Measurements from ENCODE around the gene SAMD4B. TPM values are rescaled to one million over a fixed set of nuclear protein-coding genes. Genes with fewer than 3 reads are reported as not detected.
A peak's percentile ranks its signal among the peaks of the same experiment; 100 is the strongest.

Gene SAMD4B
- total RNA-seq, 1 experiment from 2014 or later = 164 TPM

DNA sequence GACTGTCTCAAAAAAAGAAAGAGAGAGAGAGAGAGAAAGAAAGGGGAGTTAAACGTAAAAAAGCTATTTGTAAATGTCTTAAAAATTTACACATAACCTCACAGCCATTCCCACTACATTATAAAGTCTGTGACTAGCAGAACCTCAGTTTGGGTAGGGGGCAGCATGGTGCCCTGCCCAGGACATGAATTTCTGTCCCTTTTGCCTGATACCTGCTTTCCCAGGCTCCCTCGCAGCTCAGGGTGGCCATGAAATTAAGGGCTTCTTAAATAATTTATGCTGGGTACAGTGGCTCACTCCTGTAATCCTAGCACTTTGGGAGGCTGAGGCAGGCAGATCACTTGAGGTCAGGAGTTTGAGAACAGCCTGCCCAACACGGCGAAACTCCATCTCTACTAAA is 41.2 kb upstream of the SAMD4B start:
- ChIA-PET CTCF (interaction anchor here (0.7 kb wide), 1 partner anchor 1207 kb away, joined by 3 read pairs; no protein-coding TSS in a partner anchor), POLR2A (interaction anchor here (0.7 kb wide), 1 partner anchor 368 kb away, joined by 4 read pairs; no protein-coding TSS in a partner anchor)
- H3K4me1 Mint-ChIP-seq = peaks cover 27% of the 10 kb centered on the region
- no peak for ATAC-seq
- H3K27ac Mint-ChIP-seq = peak overlapping the region; percentile 40; the same call in 1 of the 2 replicates
- no peak for DNase-seq (ENCODE audit: low spot score)
- TF ChIP-seq, protein P1, sequence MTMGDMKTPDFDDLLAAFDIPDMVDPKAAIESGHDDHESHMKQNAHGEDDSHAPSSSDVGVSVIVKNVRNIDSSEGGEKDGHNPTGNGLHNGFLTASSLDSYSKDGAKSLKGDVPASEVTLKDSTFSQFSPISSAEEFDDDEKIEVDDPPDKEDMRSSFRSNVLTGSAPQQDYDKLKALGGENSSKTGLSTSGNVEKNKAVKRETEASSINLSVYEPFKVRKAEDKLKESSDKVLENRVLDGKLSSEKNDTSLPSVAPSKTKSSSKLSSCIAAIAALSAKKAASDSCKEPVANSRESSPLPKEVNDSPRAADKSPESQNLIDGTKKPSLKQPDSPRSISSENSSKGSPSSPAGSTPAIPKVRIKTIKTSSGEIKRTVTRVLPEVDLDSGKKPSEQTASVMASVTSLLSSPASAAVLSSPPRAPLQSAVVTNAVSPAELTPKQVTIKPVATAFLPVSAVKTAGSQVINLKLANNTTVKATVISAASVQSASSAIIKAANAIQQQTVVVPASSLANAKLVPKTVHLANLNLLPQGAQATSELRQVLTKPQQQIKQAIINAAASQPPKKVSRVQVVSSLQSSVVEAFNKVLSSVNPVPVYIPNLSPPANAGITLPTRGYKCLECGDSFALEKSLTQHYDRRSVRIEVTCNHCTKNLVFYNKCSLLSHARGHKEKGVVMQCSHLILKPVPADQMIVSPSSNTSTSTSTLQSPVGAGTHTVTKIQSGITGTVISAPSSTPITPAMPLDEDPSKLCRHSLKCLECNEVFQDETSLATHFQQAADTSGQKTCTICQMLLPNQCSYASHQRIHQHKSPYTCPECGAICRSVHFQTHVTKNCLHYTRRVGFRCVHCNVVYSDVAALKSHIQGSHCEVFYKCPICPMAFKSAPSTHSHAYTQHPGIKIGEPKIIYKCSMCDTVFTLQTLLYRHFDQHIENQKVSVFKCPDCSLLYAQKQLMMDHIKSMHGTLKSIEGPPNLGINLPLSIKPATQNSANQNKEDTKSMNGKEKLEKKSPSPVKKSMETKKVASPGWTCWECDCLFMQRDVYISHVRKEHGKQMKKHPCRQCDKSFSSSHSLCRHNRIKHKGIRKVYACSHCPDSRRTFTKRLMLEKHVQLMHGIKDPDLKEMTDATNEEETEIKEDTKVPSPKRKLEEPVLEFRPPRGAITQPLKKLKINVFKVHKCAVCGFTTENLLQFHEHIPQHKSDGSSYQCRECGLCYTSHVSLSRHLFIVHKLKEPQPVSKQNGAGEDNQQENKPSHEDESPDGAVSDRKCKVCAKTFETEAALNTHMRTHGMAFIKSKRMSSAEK (CRISPR knock-in tag; IDR thresholded peaks at IDR 0.05; ENCODE audit: borderline replicate concordance) = no peak
- TF ChIP-seq MYBL2 (CRISPR knock-in tag; IDR thresholded peaks at IDR 0.05) (no peak), NR1H2 (CRISPR knock-in tag; IDR thresholded peaks at IDR 0.05) (no peak), ELF4 (CRISPR knock-in tag; IDR thresholded peaks at IDR 0.05; ENCODE audit: low read depth) (no peak)
- H3K36me3 Mint-ChIP-seq = no peaks in the 10 kb centered on the region
- no peaks in the 10 kb centered on the region for H3K9me3 Mint-ChIP-seq
- no peak overlapping the region for H3K4me3 Mint-ChIP-seq
- H3K27me3 Mint-ChIP-seq (ENCODE audit: low read depth) = peaks cover 28% of the 10 kb centered on the region

DNA sequence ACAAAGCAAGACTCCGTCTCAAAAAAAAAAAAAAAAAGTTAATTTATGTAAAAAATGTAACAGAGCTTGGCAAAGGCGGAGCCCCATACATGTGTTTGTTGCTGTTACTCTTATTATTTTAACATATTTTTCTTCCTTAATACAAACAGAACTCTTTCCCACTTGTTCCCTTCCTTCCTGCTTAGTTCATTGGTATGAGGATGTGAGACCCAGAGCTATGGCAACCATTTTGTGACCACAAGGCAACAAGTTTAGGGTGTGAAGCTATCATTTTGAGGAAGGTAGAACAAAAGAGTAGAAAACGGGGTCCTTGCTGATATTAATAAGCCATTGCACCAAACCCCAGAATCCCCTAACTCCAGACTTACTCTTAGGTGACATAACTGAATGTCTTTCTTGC is 40.7 kb upstream of the SAMD4B start:
- TF ChIP-seq NFYB (CRISPR knock-in tag; conservative IDR thresholded peaks at IDR 0.05; ENCODE audit: low read depth) (no peak), TEAD4 (CRISPR knock-in tag; IDR thresholded peaks at IDR 0.05) (no peak), ETV6 (CRISPR knock-in tag; IDR thresholded peaks at IDR 0.05) (no peak)
- TF ChIP-seq, protein P2, sequence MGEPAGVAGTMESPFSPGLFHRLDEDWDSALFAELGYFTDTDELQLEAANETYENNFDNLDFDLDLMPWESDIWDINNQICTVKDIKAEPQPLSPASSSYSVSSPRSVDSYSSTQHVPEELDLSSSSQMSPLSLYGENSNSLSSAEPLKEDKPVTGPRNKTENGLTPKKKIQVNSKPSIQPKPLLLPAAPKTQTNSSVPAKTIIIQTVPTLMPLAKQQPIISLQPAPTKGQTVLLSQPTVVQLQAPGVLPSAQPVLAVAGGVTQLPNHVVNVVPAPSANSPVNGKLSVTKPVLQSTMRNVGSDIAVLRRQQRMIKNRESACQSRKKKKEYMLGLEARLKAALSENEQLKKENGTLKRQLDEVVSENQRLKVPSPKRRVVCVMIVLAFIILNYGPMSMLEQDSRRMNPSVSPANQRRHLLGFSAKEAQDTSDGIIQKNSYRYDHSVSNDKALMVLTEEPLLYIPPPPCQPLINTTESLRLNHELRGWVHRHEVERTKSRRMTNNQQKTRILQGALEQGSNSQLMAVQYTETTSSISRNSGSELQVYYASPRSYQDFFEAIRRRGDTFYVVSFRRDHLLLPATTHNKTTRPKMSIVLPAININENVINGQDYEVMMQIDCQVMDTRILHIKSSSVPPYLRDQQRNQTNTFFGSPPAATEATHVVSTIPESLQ (CRISPR knock-in tag; IDR thresholded peaks at IDR 0.05) = no peak
- TF ChIP-seq, protein P3, sequence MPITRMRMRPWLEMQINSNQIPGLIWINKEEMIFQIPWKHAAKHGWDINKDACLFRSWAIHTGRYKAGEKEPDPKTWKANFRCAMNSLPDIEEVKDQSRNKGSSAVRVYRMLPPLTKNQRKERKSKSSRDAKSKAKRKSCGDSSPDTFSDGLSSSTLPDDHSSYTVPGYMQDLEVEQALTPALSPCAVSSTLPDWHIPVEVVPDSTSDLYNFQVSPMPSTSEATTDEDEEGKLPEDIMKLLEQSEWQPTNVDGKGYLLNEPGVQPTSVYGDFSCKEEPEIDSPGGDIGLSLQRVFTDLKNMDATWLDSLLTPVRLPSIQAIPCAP (CRISPR knock-in tag; IDR thresholded peaks at IDR 0.05) = no peak
- TF ChIP-seq, protein P4, sequence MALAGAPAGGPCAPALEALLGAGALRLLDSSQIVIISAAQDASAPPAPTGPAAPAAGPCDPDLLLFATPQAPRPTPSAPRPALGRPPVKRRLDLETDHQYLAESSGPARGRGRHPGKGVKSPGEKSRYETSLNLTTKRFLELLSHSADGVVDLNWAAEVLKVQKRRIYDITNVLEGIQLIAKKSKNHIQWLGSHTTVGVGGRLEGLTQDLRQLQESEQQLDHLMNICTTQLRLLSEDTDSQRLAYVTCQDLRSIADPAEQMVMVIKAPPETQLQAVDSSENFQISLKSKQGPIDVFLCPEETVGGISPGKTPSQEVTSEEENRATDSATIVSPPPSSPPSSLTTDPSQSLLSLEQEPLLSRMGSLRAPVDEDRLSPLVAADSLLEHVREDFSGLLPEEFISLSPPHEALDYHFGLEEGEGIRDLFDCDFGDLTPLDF (CRISPR knock-in tag; IDR thresholded peaks at IDR 0.05) = no peak
- ATAC-seq = no peak
- DNase-seq (ENCODE audit: low spot score) = no peak
- POLR2A ChIA-PET = no interaction called here
- Mint-ChIP-seq H3K27ac (no peak overlapping the region), H3K4me1 (peaks cover 32% of the 10 kb centered on the region), H3K36me3 (no peaks in the 10 kb centered on the region), H3K27me3 (ENCODE audit: low read depth) (peaks cover 33% of the 10 kb centered on the region), H3K9me3 (no peaks in the 10 kb centered on the region), H3K4me3 (no peak overlapping the region)
- CTCF ChIA-PET = interaction anchor here (0.7 kb wide), 1 partner anchor 1206 kb away, joined by 3 read pairs; no protein-coding TSS in a partner anchor

DNA sequence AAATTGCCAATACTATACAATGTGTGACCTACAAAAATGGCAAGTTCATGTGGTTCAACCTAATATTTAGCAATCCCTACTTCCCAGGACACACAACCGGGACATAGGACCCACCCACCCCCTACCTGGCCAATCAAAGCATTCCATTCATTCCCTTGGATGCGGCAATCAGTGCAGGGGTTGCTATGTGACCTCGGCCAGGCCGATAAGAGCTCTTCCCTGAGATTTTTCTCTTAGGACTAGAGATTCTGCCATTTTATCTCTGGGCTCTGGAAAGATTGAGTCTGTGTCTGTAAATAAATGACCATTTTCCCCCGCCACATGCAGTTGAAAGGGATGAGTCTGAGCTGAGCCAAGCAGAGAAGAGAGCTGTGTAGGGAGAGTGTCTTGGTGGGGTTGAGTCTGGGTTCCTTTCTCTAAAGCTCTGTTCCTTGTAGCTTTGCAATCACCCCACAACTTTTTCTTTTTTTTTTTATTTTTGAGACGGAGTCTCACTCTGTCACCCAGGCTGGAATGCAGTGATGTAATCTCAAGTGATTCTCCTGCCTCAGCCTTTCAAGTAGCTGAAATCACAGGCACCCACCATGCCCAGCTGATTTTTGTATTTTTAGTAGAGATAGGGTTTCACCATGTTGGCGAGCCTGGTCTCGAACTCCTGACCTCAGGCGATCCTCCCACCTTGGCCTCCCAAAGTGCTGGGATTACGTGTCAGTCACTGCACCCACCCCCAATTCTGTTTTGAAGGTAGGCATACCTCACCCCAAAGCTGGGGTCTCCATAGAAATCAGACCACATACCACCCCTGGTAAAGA is 38.6 kb upstream of the SAMD4B start:
- Mint-ChIP-seq H3K9me3 (no peaks in the 10 kb centered on the region), H3K27me3 (ENCODE audit: low read depth) (peaks cover 42% of the 10 kb centered on the region), H3K4me3 (no peak overlapping the region), H3K4me1 (peaks cover 35% of the 10 kb centered on the region), H3K36me3 (no peaks in the 10 kb centered on the region), H3K27ac (no peak overlapping the region)
- DNase-seq (ENCODE audit: low spot score) = peak; percentile 60
- peak; percentile 55 for ATAC-seq
- ChIA-PET CTCF (interaction anchor here (0.5 to 1.5 kb wide), 8 partner anchors 23 to 673 kb away, joined by 3 to 8 read pairs (median 4); partner anchors contain the start of gene SAMD4B), POLR2A (interaction anchor here (0.5 to 1.0 kb wide), 2 partner anchors 87 to 92 kb away, joined by 3 to 4 read pairs; partner anchors contain the start of gene PAF1)
- no peak for TF ChIP-seq ZNF263 (CRISPR knock-in tag; IDR thresholded peaks at IDR 0.05; ENCODE audit: low read depth)
- no peak for TF ChIP-seq FOXJ3 (CRISPR knock-in tag; IDR thresholded peaks at IDR 0.05; ENCODE audit: borderline replicate concordance)
- TF ChIP-seq, protein P5, sequence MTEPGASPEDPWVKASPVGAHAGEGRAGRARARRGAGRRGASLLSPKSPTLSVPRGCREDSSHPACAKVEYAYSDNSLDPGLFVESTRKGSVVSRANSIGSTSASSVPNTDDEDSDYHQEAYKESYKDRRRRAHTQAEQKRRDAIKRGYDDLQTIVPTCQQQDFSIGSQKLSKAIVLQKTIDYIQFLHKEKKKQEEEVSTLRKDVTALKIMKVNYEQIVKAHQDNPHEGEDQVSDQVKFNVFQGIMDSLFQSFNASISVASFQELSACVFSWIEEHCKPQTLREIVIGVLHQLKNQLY (CRISPR knock-in tag; IDR thresholded peaks at IDR 0.05) = no peak
- TF ChIP-seq, protein P4 (CRISPR knock-in tag; IDR thresholded peaks at IDR 0.05) = no peak
- TF ChIP-seq, protein P6, sequence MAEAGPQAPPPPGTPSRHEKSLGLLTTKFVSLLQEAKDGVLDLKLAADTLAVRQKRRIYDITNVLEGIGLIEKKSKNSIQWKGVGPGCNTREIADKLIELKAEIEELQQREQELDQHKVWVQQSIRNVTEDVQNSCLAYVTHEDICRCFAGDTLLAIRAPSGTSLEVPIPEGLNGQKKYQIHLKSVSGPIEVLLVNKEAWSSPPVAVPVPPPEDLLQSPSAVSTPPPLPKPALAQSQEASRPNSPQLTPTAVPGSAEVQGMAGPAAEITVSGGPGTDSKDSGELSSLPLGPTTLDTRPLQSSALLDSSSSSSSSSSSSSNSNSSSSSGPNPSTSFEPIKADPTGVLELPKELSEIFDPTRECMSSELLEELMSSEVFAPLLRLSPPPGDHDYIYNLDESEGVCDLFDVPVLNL (CRISPR knock-in tag; IDR thresholded peaks at IDR 0.05; ENCODE audit: borderline replicate concordance, low read depth) = no peak
- TF ChIP-seq KAT7 (CRISPR knock-in tag; IDR thresholded peaks at IDR 0.05; ENCODE audit: borderline replicate concordance) = no peak
- no peak for TF ChIP-seq ZNF232 (CRISPR knock-in tag; IDR thresholded peaks at IDR 0.05)
- no peak for TF ChIP-seq ETV6 (CRISPR knock-in tag; IDR thresholded peaks at IDR 0.05)
- TF ChIP-seq ZNF138 (CRISPR knock-in tag; conservative IDR thresholded peaks at IDR 0.05) = no peak
- TF ChIP-seq, protein P7, sequence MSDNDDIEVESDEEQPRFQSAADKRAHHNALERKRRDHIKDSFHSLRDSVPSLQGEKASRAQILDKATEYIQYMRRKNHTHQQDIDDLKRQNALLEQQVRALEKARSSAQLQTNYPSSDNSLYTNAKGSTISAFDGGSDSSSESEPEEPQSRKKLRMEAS (CRISPR knock-in tag; IDR thresholded peaks at IDR 0.05) = no peak

Measured in WTC11 (cell line).